ENCODE results near the gene TXNL4B. TPM values are rescaled to one million over a fixed set of nuclear protein-coding genes. Genes with fewer than 3 reads are reported as not detected.

The TXNL4B gene
- total RNA-seq, 1 experiment from 2014 or later, result 9.9 TPM

- Histone ChIP-seq H3T11ph (ENCODE audit: low read length) (no peak overlapping the region), H4K5ac (ENCODE audit: insufficient read length, low read depth, low read length) (no peak overlapping the region), H3K4me2 (ENCODE audit: insufficient read depth, insufficient read length, low read length) (no peak overlapping the region), H4K91ac (ENCODE audit: insufficient read length, low read depth, low read length) (no peak overlapping the region), H2AK5ac (ENCODE audit: insufficient read length, low read length) (no peak overlapping the region), H3K23ac (ENCODE audit: insufficient read length, low read depth, low read length) (no peak overlapping the region), H2BK120ac (ENCODE audit: low read depth, low read length, poor library complexity, severe bottlenecking) (no peak overlapping the region), H3K79me1 (ENCODE audit: insufficient read depth, low read depth, low read length, poor library complexity, severe bottlenecking) (no peaks in the 10 kb centered on the region), H3K9ac (ENCODE audit: extremely low read depth, insufficient read length, low read length) (no peak overlapping the region), H3K4me1 (ENCODE audit: insufficient read depth, low read length) (no peaks in the 10 kb centered on the region), H3K27ac (ENCODE audit: insufficient read length, low read depth, low read length) (no peak overlapping the region), H4K20me1 (ENCODE audit: control insufficient read depth, insufficient read depth, insufficient read length) (no peaks in the 10 kb centered on the region), H3K27me3 (ENCODE audit: insufficient read depth, low read length) (no peaks in the 10 kb centered on the region), H3K4ac (ENCODE audit: low read depth, low read length) (no peak overlapping the region), H3K23me2 (ENCODE audit: insufficient read length, low read depth, low read length, poor library complexity, severe bottlenecking) (no peaks in the 10 kb centered on the region), H3K79me2 (ENCODE audit: insufficient read depth, low read length) (no peaks in the 10 kb centered on the region), H2BK20ac (ENCODE audit: low read depth, low read length, poor library complexity, severe bottlenecking) (no peak overlapping the region), H2AFZ (ENCODE audit: low read length) (no peak overlapping the region), H2BK5ac (ENCODE audit: insufficient read length, low read length) (no peak overlapping the region), H3K56ac (ENCODE audit: insufficient read length, low read depth, low read length) (no peak overlapping the region), H4K8ac (replicated peaks; ENCODE audit: insufficient read length, low read depth, low read length) (no peak overlapping the region), H3K18ac (ENCODE audit: insufficient read length, low read depth, low read length) (no peak overlapping the region), H2BK15ac (ENCODE audit: low read depth, low read length) (no peak overlapping the region), H3K9me3 (ENCODE audit: control insufficient read depth, low read depth, low read length) (no peaks in the 10 kb centered on the region), H2BK12ac (ENCODE audit: insufficient read length, low read depth, low read length) (no peak overlapping the region), H3K14ac (ENCODE audit: insufficient read depth, low read length) (no peak overlapping the region)
- no peak for DNase-seq
- no peak overlapping the region for H3K4me3 Mint-ChIP-seq
- H3K9me3 Mint-ChIP-seq, result no peaks in the 10 kb centered on the region; a peak in 1 of 5 replicates
- no CpG with 5 or more reads among the region's 3 CpGs for WGBS (ENCODE audit: extremely low coverage, insufficient read length, low lambda C conversion rate)
- H3K36me3 Mint-ChIP-seq (ENCODE audit: insufficient read depth in 1 of 3, low read depth in 3 of 3), result no peaks in the 10 kb centered on the region; a peak in 1 of 7 replicates
- peak overlapping the region in 1 of 3 experiments; percentile 63; a peak in 2 of 7 replicates for H3K27ac Mint-ChIP-seq
- TF ChIP-seq CTCF (conservative IDR thresholded peaks at IDR 0.05), result no peak
- H3K27me3 Mint-ChIP-seq (ENCODE audit: low read depth), result no peaks in the 10 kb centered on the region
- H3K4me1 Mint-ChIP-seq, result no peaks in the 10 kb centered on the region
Observed at GRCh38 chr16:72043058-72043457, 50.4 kb downstream of the TXNL4B start.

Data from H9 (cell line).